ENCODE measurements around the gene PNMA1.

The PNMA1 gene

DNA sequence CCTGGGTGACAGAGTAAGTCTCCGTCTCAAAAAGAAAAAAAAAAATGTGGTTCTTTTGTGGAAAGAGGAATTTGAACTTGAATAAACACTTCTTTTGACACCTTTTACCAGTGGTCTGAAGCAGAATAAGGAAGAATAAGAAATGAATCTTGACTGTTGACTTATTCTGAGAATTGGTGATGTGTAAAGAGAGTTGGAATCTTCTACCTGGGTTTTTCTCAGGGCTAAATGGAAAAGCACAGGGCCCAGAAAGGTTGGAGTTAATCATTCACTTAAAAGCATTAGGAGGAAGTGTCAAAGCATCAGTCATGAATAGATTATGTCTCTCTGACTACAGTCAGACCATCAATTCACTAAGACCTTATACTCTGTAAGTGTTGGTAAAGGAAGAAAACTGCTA, 13.9 kb downstream of the PNMA1 start:
- Histone ChIP-seq H3K4me3 (no peak overlapping the region), H3K27ac (no peak overlapping the region)
- TF ChIP-seq, protein P1, sequence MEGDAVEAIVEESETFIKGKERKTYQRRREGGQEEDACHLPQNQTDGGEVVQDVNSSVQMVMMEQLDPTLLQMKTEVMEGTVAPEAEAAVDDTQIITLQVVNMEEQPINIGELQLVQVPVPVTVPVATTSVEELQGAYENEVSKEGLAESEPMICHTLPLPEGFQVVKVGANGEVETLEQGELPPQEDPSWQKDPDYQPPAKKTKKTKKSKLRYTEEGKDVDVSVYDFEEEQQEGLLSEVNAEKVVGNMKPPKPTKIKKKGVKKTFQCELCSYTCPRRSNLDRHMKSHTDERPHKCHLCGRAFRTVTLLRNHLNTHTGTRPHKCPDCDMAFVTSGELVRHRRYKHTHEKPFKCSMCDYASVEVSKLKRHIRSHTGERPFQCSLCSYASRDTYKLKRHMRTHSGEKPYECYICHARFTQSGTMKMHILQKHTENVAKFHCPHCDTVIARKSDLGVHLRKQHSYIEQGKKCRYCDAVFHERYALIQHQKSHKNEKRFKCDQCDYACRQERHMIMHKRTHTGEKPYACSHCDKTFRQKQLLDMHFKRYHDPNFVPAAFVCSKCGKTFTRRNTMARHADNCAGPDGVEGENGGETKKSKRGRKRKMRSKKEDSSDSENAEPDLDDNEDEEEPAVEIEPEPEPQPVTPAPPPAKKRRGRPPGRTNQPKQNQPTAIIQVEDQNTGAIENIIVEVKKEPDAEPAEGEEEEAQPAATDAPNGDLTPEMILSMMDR (IDR thresholded peaks at IDR 0.05) = no peak
- DNase-seq (ENCODE audit: low spot score) = no peak

DNA sequence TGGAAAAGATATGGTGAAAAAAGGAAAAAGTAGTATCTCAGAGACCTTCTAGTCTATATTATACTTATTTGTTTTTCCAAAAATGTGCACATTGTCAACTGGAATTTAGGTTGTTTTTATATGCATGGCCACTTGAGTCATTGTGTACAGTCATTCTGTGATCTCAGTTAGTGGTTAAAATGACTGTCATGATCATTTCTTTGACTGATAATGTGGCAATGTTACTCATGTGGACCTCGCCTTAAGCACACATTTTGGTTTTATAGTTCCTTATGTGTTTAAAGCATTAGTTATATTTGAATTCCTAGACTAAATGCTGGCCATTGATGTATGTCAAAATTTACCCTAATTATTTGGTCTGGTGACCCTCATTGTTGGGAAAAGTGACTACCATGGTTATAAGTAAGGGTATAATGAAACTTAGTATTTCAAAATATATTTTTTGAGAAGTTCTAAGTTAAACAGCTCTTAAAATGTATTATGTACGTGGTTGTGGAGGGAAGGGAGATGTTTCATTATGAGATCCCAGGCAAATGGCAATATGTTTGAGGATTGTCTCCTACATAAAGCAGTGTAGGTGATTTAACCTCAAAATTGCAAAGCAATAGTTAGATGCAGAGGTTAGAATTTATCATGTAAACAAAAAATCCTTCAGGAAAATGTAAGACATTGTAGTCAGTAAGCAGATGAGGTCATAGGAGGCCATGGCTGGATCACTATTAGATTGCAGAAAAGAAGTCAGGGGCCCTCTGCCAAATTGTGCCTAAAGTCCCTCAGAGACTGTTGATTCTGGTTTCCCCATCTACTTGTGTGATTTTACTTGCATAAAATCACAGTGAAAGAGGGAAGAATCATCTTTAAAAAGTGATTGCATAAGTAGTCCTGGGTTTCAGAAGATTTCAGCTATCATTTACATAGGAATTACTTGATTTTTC, 17.5 kb downstream of the PNMA1 start:
- TF ChIP-seq, protein P1 (IDR thresholded peaks at IDR 0.05) = no peak
- Histone ChIP-seq H3K4me3 (no peak overlapping the region), H3K27ac (no peak overlapping the region)
- DNase-seq (ENCODE audit: low spot score) = no peak

DNA sequence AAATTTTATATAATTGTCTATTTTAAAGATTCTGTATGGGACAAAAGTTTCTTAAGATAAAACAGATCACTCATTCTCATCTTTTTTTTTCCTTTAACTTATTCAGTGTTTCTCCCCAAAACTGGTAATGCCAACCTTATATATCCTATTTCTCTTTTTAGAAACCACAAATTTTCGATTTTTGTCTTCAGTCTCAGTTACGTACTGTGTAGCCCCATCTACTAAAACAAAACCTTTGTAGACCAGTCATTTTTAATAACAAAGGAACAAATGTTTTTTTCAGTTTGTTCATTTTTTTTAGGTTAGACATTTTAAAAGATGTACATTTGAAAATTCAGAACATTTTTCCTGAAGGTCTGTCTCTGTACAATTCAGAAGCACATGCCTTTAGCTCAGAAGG, 18.2 kb downstream of the PNMA1 start:
- no peak overlapping the region for H3K27ac ChIP-seq
- TF ChIP-seq, protein P1 (IDR thresholded peaks at IDR 0.05) = no peak
- H3K4me3 ChIP-seq = no peak overlapping the region
- DNase-seq (ENCODE audit: low spot score) = no peak

DNA sequence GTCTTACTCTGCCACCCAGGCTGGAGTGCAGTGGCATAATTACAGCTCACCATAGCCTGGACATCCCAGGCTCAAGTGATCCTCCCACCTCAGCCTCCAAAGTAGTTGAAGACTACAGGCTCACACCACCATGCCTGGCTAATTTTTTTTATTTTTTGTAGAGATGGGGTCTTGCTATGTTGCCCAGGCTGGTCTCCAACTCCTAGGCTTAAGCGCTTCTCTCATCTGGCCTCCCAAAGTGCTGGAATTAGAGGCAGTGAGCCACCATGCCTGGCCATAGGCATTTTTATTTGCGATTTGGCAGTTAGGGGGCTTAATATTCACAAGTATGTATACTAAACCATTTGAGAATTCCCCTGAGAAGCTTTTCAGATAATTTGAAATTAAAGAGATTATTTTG, 19.1 kb downstream of the PNMA1 start:
- TF ChIP-seq, protein P1 (IDR thresholded peaks at IDR 0.05) = no peak
- no peak overlapping the region for H3K4me3 ChIP-seq
- no peak for DNase-seq (ENCODE audit: low spot score)

DNA sequence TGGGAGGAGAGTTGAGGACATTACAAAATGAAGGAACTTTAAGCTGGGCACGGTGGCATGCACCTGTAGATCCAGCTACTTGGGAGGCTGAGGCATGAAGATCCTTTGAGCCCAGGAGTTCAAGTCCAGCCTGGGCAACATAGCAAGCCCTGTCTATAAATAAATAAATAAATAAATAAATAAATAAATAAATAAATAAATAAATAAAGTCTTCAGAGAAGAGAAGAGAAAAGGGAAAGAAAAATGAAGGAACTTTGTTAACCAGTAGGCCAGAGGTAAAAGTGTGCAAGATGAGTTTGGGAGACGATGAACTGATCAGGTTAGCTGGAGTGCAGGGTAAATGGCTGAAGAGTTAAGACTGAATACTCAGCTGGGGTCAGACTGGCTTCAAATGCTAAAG, 20.1 kb downstream of the PNMA1 start:
- Histone ChIP-seq H3K27ac (no peak overlapping the region), H3K4me3 (no peak overlapping the region)
- no peak for DNase-seq (ENCODE audit: low spot score)
- TF ChIP-seq, protein P1 (IDR thresholded peaks at IDR 0.05) = no peak

More for the DNA sequence above, 19.1 kb downstream of the PNMA1 start:
- no peak overlapping the region for H3K27ac ChIP-seq

DNA sequence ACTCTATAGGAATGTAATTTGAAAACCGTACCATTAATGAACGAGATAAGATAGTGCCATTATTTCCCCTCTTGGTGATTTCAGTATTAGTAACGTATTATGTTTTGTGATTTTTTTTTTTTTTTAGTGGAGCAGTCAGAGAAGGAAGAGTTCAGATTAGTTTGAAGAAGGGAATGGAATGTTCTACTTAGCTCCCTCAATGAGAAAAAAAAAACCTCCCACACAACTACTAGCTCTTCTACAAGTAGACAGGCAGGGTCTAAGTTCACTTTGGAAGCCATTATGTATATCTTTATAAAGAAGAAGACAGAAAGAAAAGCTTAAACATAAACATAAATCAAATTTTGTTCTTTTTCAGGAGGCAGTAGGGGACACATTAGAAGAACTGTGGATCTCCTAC, 27.3 kb downstream of the PNMA1 start:
- Histone ChIP-seq H3K27ac (no peak overlapping the region), H3K4me3 (no peak overlapping the region)
- TF ChIP-seq, protein P1 (IDR thresholded peaks at IDR 0.05) = no peak
- DNase-seq (ENCODE audit: low spot score) = no peak

DNA sequence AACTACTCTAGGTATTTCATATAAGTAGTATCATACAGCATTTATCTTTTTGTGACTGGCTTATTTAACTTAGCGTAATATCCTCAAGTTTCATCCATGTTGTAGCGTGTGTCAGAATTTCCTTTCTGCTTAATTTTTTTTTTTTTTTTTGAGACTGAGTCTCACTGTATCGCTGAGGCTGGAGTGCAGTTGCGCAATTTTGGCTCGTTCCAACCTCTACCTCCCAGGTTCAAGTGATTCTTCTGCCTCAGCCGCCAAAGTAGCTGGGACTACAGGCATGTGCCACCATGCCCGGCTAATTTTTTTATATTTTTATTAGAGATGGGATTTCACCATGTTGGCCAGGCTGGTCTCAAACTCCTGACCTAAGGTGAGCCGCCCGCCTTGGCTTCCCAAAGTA, 28.9 kb downstream of the PNMA1 start:
- no peak for DNase-seq (ENCODE audit: low spot score)
- TF ChIP-seq, protein P1 (IDR thresholded peaks at IDR 0.05) = no peak

More for the DNA sequence above, 28.9 kb downstream of the PNMA1 start:
- Histone ChIP-seq H3K4me3 (no peak overlapping the region), H3K27ac (no peak overlapping the region)

Data from coronary artery (tissue), 2 donors.